Heart left ventricle (tissue), 16 donors: Measurements from ENCODE around the gene KIF18A. TPM values are rescaled to one million over a fixed set of nuclear protein-coding genes. Genes with fewer than 3 reads are reported as not detected.
"Not testable (repeated sequence)": the region's sequence is repeated elsewhere in the genome, so short reads cannot be mapped to it uniquely, and the experiment has no call there.

Experiments
- ATAC-seq, 4 donors: fragments of 200-7000 bp; cut with Tn5 transposase; one replicate each; pipeline ENCODE4 v1.9.1; 2020 to 2022; ENCODE audit warnings: moderate library complexity in 4 of 4, mild to moderate bottlenecking in 3 of 4, moderate number of reproducible peaks in 1 of 4
- DNase-seq, 5 donors: peaks; one replicate each; pipeline ENCODE4 v3.0.0-alpha.2; 2020
- H3K27ac ChIP-seq, 12 donors: fragments of 200-600 bp; sonication (generic) in 4 of 12; one replicate each; pipeline versions ENCODE4 v1.5.0 to v1.8.0; 2016 to 2022; ENCODE audit warnings: mild to moderate bottlenecking in 2 of 12
- H3K27me3 ChIP-seq, 9 donors: fragments of 200-600 bp; sonication (generic) in 2 of 9; one replicate each; pipeline versions ENCODE4 v1.5.1 to v1.8.0; 2016 to 2022; ENCODE audit warnings: mild to moderate bottlenecking in 3 of 9
- H3K36me3 ChIP-seq, 9 donors: fragments of 200-600 bp; sonication (generic) in 2 of 9; one replicate each; pipeline versions ENCODE4 v1.5.0 to v1.8.0; 2018 to 2022; ENCODE audit warnings: mild to moderate bottlenecking in 2 of 9
- H3K4me1 ChIP-seq, 12 donors: fragments of 200-600 bp; sonication (generic) in 4 of 12; one replicate each; pipeline versions ENCODE4 v1.5.0 to v1.8.0; 2016 to 2022; ENCODE audit warnings: mild to moderate bottlenecking in 3 of 12
- H3K4me3 ChIP-seq, 12 donors: fragments of 200-600 bp; sonication (generic) in 4 of 12; one replicate each; pipeline versions ENCODE4 v1.5.0 to v1.8.0; 2017 to 2022; ENCODE audit warnings: mild to moderate bottlenecking in 9 of 12, moderate library complexity in 4 of 12
- H3K9me3 ChIP-seq, 12 donors: fragments of 200-600 bp; sonication (generic) in 4 of 12; one replicate each; pipeline versions ENCODE4 v1.5.0 to v1.8.0; 2016 to 2022; ENCODE audit warnings: mild to moderate bottlenecking in 1 of 12
- POLR2A ChIP-seq, 2 donors: fragments of 450-650 bp; IDR thresholded peaks; one replicate each; pipeline ENCODE4 v1.6.1; 2017; ENCODE audit warnings: antibody characterized with exemption in 2 of 2, mild to moderate bottlenecking in 2 of 2, moderate library complexity in 2 of 2
- WGBS, 4 donors: extraction: QIAGEN DNeasy Blood & Tissue Kit in 2 of 4; methylation state at CpG; one replicate each; pipeline versions ENCODE4 v1.1.5 to v1.1.7; 2013 to 2018; 5-methylcytosine and 5-hydroxymethylcytosine counted together
- intact Hi-C, 10 donors: fragments of 100-400 bp; cut with DNase I; formaldehyde crosslinking; loops; one replicate each; pipeline versions ENCODE4 v1.11.1 to v1.14.2; 2022
- polyA plus RNA-seq, 2 donors: library from polyadenylated mRNA; stranded (reverse); fragments of 200-250 nt; gene quantifications; one replicate each; pipeline ENCODE4 v1.2.3, GENCODE V29; 2013
- total RNA-seq, 9 donors: library from RNA; depleted of rRNA in 2 of 9; stranded (reverse); fragments of >200 nt in 2 of 9; fragmentation: NEBNext Ultra II Directional in 3 of 9; extraction: Animal tissue kit (Norgen Biotek cat#: 25700) in 3 of 9; gene quantifications; one replicate each; pipeline versions ENCODE4 v1.1.0 to v1.2.4, GENCODE V29; 2016 to 2023
- TF ChIP-seq, protein P1 (sequence below), 12 donors: fragments of 200-600 bp; sonication (generic) in 4 of 12; IDR thresholded peaks; one replicate each; pipeline versions ENCODE4 v1.5.0 to v1.8.0; 2018 to 2022; ENCODE audit warnings: antibody characterized with exemption in 12 of 12, mild to moderate bottlenecking in 5 of 12
- donor health status: ischemic (EF 13 %, LVEDD 7.1; RV severe dilation, severe dysfunction).
- donor health status: healthy with polysubstance abuse.
- donor health status: DM: no; HTN: yes; CAD: no.
- donor health status: DM: no; HTN: no; CAD: no.
- donor health status: ischemic (EF 25% LVEDD 6.9; RV normal size, moderate dysfunction).
- donor health status: ischemic (EF 25% LVEDD 5.7; RV mildly dilated, moderate dysfunction).
- donor health status: healthy.
- donor health status: DM: yes; HTN: yes; CAD: no.
- donor health status: ischemic (EF 35%, LVEDD 5.7; RV mildly dilated, moderate dysfunction).
- donor health status: nonischemic (EF 11% LVEDD 7.7; RV severe dilation, severe dysfunction).
- donor health status: DM: yes; HTN: yes; CAD: no.
- donor health status: PGD.
- donor health status: ischemic (EF 29% LVEDD 5.4; RV normal size, mild dysfunction).
- donor health status: nonischemic (EF 23%, LVEDD 6.1; RV moderate dilation, normal function).

The KIF18A gene
- total and polyA plus RNA-seq, 11 donors: 0.10 to 1.7 (median 0.27) TPM; not detected in 4

DNA sequence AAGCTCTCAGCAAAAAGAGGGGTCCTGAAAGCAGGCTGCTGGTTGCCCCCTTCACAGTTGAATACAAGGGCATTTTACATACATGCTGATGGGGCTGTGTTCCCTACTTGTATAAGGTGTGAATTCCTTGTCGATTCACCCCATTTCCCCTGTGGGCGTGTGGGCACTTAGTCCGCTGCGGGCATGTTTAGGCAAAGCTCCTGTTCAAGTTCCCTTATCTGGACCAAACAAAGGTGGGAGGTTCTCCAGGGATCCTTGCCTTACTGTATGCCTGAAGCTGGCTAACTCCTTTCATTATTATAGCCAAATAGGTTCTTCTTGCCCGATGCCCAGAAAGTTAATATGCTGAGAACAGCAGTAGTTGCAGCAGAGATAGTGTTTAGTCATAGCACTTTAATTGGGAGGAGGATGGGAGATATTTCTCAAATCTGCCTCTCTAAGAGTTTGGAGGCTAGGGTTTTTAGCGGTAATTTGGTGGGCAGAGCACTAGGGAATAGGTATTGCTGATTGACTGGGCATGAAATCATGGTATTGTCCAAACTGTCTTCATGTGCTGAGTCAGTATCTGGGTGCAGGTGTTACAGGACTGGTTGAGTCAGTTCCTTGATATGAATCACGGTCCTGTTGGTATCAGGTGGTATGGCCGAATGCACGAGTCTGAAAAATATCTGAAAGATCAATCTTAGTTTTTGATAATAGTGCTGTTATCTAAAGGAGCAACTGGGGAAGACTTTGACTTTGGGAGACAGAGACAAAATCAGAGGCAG, 32.9 kb upstream of the KIF18A start:
- Histone ChIP-seq H3K4me3 (no peak overlapping the region), H3K9me3 (peaks cover 0 to 27% (median 13%) of the 10 kb centered on the region in 12 donors), H3K27me3 (no peaks in the 10 kb centered on the region), H3K27ac (no peak overlapping the region), H3K36me3 (no peaks in the 10 kb centered on the region), H3K4me1 (no peaks in the 10 kb centered on the region)
- TF ChIP-seq, protein P1, sequence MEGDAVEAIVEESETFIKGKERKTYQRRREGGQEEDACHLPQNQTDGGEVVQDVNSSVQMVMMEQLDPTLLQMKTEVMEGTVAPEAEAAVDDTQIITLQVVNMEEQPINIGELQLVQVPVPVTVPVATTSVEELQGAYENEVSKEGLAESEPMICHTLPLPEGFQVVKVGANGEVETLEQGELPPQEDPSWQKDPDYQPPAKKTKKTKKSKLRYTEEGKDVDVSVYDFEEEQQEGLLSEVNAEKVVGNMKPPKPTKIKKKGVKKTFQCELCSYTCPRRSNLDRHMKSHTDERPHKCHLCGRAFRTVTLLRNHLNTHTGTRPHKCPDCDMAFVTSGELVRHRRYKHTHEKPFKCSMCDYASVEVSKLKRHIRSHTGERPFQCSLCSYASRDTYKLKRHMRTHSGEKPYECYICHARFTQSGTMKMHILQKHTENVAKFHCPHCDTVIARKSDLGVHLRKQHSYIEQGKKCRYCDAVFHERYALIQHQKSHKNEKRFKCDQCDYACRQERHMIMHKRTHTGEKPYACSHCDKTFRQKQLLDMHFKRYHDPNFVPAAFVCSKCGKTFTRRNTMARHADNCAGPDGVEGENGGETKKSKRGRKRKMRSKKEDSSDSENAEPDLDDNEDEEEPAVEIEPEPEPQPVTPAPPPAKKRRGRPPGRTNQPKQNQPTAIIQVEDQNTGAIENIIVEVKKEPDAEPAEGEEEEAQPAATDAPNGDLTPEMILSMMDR (IDR thresholded peaks at IDR 0.05): no peak
- TF ChIP-seq POLR2A (IDR thresholded peaks at IDR 0.05): no peak
- intact Hi-C loops: no loop called here
- no peak for ATAC-seq
- 97 to 98% (median 97%) methylated on average over 9 of the region's 9 CpGs for WGBS, 4 donors
- DNase-seq: no peak

DNA sequence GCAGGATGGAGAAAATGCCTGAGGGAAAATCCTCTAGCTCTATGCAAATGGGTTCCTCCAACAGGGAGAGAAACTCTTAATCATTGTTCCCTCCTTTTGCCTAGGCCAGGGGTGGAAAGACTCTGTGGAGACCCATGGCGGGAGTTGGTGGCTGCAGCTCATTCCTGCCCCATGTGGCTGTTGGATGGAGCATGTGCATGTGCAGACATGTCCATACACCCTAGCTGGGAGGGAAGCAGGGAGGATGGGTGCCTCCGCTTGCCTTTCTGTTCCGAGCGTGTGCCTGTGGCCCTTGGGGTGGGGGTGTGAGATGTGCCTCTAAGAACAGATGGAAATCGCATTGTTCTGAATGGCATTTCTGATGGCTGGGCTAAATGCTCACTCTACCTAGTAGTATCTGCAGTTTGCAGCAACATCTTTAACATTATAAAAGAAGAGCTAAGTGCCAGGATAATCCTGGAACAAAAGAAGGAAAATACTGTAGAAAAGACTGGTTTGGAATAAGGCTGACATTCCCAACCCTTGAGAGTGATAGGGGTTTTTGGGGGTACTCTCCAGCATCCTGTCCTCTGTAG, 32.0 kb upstream of the KIF18A start:
- Histone ChIP-seq H3K36me3 (peaks cover 0 to 8% (median 0%) of the 10 kb centered on the region in 9 donors), H3K4me3 (no peak overlapping the region), H3K4me1 (no peaks in the 10 kb centered on the region), H3K27ac (no peak overlapping the region), H3K27me3 (no peaks in the 10 kb centered on the region), H3K9me3 (peaks cover 0 to 27% (median 13%) of the 10 kb centered on the region in 12 donors)
- ATAC-seq (no peak), DNase-seq (no peak)
- WGBS, 4 donors: 97 to 100% (median 98%) methylated on average over 5 of the region's 5 CpGs
- TF ChIP-seq, protein P1 (IDR thresholded peaks at IDR 0.05): no peak
- no peak for TF ChIP-seq POLR2A (IDR thresholded peaks at IDR 0.05)
- intact Hi-C loops: no loop called here

DNA sequence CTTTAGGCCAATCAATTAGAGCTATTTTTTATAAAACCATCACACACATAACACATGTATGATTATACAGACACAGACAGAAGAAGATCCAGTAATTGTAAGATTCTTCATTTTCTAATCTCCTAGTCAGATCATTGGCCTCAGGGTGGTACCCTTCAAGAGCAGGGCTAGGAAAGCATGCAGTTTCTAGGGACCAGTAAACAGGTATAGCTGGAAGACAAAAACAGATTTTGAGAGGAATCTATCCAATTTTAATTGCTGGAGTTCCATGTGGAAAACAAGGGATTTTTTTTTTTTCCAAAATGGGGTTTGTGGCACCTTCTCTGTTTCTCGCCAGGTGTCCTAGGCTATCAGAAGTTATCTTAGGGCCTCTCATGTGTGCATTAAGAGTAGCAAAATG, 29.9 kb upstream of the KIF18A start:
- Histone ChIP-seq H3K27me3 (no peaks in the 10 kb centered on the region), H3K4me1 (no peaks in the 10 kb centered on the region), H3K27ac (no peak overlapping the region), H3K4me3 (no peak overlapping the region), H3K36me3 (peaks cover 0 to 12% (median 2%) of the 10 kb centered on the region in 9 donors), H3K9me3 (peaks cover 0 to 27% (median 13%) of the 10 kb centered on the region in 12 donors)
- intact Hi-C loops: no loop called here
- no peak for TF ChIP-seq POLR2A (IDR thresholded peaks at IDR 0.05)
- TF ChIP-seq, protein P1 (IDR thresholded peaks at IDR 0.05): no peak
- WGBS, 4 donors: 97 to 100% (median 98%) methylated on average over 1 of the region's 1 CpG
- ATAC-seq: no peak
- DNase-seq: no peak

DNA sequence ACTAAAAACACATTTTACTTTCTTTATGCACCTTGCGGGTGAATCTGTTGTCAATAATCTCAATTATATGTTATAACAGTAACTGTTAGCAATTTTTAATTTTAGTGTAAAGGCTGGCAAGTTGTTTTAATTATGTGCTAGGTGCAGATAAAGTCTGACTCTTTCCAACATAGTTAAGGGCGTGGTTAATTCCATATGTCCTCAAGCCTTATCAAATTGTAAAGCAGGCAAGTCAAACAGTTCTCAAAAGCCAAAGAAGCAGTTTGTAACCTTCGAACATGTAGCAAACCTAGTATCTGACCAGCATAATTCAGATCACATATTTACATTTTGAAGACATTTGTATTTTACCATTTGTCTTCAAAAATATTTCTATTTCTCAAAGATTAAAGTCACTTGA, 29.4 kb upstream of the KIF18A start:
- H3K9me3 ChIP-seq: peaks cover 0 to 27% (median 13%) of the 10 kb centered on the region in 12 donors
- WGBS, 4 donors: 95 to 100% (median 98%) methylated on average over 3 of the region's 3 CpGs
- H3K27me3 ChIP-seq: no peaks in the 10 kb centered on the region
- DNase-seq: no peak
- H3K27ac ChIP-seq: no peak overlapping the region
- H3K36me3 ChIP-seq: peaks cover 0 to 12% (median 2%) of the 10 kb centered on the region in 9 donors
- H3K4me1 ChIP-seq: no peaks in the 10 kb centered on the region
- intact Hi-C loops: no loop called here
- TF ChIP-seq, protein P1 (IDR thresholded peaks at IDR 0.05): no peak
- TF ChIP-seq POLR2A (IDR thresholded peaks at IDR 0.05): no peak
- no peak for ATAC-seq
- no peak overlapping the region for H3K4me3 ChIP-seq

DNA sequence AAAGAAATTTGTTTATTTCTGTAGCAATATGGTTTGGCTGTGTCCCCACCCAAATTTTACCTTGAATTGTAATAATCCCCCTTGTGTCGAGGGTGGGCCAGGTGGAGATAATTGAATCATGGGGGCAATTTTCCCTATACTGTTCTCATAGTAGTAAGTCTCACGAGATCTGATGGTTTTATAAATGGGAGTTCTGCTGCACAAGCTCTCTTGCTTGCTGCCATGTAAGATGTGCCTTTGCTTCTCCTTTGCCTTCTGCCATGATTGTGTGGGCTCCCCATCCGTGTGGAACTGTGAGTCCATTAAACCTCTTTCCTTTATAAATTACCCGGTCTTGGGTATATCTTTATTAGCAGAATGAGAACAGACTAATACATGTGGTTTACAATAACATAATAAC, 28.2 kb upstream of the KIF18A start:
- H3K4me1 ChIP-seq, H3K27me3 ChIP-seq, H3K27ac ChIP-seq, ATAC-seq, intact Hi-C loops, DNase-seq, H3K4me3 ChIP-seq: not testable (repeated sequence)
- Histone ChIP-seq H3K36me3 (peaks cover 0 to 12% (median 2%) of the 10 kb centered on the region in 9 donors), H3K9me3 (peaks cover 0 to 22% (median 13%) of the 10 kb centered on the region in 12 donors)
- WGBS, 4 donors: 94 to 99% (median 98%) methylated on average over 4 of the region's 4 CpGs
